GM18951 (cell line): ENCODE data around the gene ZYX.
A peak's percentile ranks its signal among the peaks of the same experiment; 100 is the strongest.

Experiments
- POLR2A ChIP-seq: IDR thresholded peaks from 4 replicates; pipeline ENCODE4 v1.6.1; 2011; ENCODE audit warnings: mild to moderate bottlenecking; ENCODE audit not compliant: insufficient read length, insufficient read depth; ENCODE audit errors: extremely low read depth
- in situ Hi-C: fragments of 300-500 bp; cut with MboI; formaldehyde crosslinking; loops from one replicate; pipeline ENCODE4 v1.12.0; 2022; ENCODE audit warnings: low sequenced_read_pairs, mixed read lengths, inconsistent platforms; ENCODE audit not compliant: unreplicated experiment

ZYX gene, protein sequence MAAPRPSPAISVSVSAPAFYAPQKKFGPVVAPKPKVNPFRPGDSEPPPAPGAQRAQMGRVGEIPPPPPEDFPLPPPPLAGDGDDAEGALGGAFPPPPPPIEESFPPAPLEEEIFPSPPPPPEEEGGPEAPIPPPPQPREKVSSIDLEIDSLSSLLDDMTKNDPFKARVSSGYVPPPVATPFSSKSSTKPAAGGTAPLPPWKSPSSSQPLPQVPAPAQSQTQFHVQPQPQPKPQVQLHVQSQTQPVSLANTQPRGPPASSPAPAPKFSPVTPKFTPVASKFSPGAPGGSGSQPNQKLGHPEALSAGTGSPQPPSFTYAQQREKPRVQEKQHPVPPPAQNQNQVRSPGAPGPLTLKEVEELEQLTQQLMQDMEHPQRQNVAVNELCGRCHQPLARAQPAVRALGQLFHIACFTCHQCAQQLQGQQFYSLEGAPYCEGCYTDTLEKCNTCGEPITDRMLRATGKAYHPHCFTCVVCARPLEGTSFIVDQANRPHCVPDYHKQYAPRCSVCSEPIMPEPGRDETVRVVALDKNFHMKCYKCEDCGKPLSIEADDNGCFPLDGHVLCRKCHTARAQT

DNA sequence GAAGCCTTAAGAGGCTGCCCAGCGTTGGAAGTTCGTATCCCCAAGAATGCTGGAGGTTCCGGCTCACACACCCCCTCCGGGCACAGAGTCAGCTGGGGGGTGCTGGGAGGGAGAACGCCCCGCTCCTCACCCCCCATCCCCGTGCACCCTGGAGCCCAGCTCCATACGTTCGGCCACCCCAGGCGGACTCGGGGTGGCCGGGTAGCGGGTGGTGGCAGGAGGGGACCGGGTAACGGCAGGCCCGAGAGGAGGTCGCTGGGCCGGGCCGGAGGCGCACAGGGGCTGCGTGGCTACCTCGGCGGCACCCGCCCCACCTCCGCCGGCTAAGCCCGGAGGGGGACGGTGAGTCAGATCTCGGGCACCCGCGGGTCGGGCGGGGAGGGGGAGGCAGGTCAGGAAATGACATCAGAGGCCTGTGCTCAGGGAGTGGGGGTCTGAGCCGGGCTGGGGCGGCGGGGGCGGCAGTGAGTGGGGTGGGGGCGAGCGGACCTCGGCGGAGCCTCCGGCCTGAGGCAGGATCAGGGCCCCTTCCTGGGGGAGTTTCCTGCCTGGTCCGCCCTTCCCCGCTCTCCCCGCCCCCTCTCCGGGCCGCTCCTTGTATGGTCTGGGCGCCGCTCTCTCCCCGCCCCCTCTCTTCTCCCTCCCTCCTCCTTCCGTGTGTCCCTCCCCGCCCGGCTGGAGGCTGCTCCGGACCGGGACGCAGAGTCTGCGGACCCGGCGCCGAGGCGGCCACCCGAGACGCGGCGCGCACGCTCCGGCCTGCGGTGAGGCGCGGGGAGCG, at the start of gene ZYX:
TSS of gene ZYX (plus strand) at position 700 of the 781 bp plus-strand sequence. CDS start 227 bp downstream, outside the sequence.
- in situ Hi-C loops: no loop called here
- TF ChIP-seq POLR2A: peak; percentile 85

DNA sequence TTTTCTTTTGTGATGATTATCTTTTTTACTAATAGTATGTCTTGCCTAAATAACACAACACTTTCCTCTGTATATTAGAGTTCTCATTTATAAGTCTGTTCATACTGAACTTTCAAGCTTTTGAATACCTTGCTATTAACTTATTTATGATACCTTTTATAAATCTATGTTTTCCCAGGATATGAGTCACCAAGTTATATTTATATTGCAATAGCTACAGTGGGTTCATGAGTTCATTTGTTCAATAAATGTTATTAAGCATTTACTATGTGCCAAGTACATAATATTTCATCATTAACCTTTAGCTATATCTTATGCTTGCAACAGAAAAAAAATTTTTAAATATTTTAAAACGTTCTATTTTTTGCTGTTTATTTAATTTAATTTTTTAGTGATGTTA, 46.9 kb upstream of the ZYX start:
- in situ Hi-C loops: no loop called here
- no peak for TF ChIP-seq POLR2A

DNA sequence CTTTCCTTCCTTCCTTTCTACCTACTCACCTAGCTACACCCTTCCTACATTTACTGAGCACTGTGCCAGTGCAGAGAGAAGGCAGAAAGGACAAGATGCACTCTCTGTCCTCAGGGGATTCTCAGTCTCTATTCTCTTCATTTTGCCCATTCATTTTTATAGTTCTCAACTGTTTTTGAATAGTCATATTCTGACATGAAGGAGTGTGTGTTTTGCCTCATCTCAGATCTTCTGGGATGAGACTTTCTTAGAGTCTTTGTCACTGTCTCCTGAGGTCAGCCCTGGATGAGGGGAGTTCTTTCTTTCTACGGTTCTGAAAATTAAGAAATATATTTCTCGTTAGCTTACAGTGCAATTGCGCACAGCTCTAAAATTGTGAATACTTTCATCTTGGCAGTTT, 43.9 kb upstream of the ZYX start:
- no peak for TF ChIP-seq POLR2A
- in situ Hi-C loops: no loop called here

DNA sequence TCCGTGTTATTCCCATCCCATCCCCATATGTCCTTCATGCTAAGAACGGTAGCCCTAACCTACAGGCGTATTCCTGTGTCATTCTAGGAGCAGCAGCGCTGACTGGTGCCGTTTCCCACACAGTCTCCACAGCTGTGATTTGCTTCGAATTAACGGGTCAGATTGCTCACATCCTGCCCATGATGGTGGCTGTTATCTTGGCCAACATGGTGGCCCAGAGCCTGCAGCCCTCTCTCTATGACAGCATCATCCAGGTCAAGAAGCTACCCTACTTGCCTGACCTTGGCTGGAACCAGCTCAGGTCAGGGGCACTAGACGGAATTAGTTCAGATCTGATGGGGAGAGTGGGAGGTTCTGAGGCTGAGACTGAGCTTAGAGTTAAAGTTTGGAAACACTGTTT, 39.3 kb upstream of the ZYX start:
- TF ChIP-seq POLR2A: no peak
- in situ Hi-C loops: no loop called here

DNA sequence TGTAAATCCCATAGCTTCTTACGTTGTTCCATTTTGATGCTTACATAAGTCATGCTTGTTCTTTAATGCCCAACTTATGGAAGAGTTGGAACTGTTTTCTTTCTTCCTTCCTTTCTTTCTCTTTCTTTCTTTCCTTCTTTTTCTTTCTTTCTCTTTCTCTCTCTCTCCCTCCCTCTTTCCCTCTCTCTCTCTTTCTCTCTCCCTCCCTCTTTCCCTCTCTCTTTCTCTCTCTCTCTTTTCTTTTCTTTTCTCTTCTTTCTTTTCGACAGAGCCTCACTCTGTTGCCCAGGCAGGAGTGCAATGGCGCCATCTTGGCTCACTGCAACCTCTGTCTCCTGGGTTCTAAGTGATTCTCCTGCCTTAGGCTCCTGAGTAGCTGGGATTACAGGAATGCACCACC, 37.5 kb upstream of the ZYX start:
- in situ Hi-C loops: no loop called here

DNA sequence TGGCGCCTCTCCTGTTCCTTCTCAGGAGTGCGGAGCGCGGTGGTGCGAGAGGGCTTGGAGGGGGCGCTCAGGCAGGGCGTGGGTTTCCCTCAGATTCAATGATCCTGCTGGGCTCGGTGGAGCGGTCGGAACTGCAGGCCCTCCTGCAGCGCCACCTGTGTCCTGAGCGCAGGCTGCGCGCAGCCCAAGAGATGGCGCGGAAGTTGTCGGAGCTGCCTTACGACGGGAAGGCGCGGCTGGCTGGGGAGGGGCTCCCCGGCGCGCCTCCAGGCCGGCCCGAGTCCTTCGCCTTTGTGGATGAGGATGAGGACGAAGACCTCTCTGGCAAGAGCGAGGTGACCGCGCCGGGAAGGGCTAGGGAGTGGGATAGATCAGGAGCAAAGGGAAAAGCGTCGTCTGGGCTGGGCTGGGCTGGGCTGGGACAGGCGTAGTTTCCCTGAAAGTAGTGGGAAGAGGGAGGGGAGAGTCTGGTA, 35.7 kb upstream of the ZYX start:
- TF ChIP-seq POLR2A: no peak
- in situ Hi-C loops: no loop called here

More for the DNA sequence above, 37.5 kb upstream of the ZYX start:
- TF ChIP-seq POLR2A: no peak

DNA sequence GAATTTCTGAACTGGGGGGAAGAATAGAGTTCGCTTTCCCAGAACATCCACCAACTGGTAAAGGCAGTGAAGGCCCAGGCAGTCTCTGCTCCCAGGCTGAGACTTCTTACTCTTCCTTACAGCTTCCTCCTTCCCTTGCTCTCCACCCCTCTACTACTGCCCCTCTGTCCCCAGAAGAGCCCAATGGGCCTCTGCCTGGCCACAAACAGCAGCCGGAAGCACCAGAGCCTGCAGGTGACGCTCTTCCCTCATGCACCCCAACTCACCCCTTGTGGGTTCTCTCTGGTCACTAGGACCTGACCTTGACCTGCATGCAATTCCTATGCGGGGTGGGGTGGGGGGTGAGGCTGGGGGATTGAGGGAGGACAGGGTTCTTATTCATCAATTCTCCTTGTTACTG, 35.1 kb upstream of the ZYX start:
- no peak for TF ChIP-seq POLR2A
- in situ Hi-C loops: no loop called here

DNA sequence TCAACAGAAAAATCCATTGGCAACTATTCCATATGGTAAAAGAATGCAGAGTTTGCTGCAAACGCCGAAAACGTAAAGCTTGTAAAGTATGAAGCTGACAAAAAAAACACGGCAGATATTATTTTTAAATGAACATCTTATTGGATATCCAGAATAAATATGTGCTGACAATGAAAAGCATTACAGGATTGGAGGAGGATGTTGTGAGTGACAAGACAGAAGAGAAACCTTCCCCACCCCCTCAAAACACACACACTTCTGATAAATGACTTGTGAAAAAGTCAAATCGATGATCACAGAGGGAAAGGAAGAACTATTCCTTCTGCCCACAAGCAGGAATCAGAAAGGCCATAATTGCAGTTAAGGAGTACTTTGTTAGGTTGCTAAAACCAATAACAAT, 33.2 kb upstream of the ZYX start:
- in situ Hi-C loops: no loop called here

DNA sequence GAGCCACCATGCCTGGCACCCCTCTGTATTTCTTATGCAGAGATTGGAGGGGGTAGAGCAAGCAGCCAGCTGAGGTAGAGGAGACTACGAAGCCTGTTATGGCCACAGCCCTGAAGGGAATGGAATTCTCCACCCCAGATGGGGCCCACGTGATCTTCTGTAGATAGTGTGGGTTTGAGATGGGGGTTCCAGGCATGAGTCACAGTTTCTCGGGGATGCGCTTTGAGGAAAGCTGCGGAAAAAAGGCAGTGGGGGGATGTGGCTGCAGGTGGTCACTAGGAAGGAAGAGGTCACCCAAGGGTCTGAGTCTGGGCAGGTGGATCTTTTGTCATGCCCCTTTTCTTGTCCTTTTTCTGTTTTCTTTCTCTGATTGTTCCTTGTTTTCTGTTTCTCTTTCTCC, 30.1 kb upstream of the ZYX start:
- in situ Hi-C loops: no loop called here
- no peak for TF ChIP-seq POLR2A

More for the DNA sequence above, 33.2 kb upstream of the ZYX start:
- TF ChIP-seq POLR2A: no peak

DNA sequence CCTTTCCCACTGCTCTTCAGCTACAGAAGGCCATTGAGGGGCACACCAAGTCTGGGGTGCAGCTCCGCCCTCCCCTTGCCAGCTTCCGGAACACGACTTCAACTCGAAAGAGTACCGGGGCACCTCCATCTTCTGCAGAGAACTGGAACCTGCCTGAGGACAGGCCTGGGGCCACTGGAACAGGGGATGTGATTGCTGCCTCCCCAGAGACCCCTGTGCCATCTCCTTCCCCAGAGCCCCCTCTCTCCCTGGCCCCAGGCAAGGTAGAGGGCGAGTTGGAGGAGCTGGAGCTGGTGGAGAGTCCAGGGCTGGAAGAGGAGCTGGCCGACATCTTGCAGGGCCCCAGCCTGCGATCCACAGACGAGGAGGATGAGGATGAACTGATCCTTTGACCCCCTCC, 29.6 kb upstream of the ZYX start:
- in situ Hi-C loops: no loop called here
- TF ChIP-seq POLR2A: no peak

DNA sequence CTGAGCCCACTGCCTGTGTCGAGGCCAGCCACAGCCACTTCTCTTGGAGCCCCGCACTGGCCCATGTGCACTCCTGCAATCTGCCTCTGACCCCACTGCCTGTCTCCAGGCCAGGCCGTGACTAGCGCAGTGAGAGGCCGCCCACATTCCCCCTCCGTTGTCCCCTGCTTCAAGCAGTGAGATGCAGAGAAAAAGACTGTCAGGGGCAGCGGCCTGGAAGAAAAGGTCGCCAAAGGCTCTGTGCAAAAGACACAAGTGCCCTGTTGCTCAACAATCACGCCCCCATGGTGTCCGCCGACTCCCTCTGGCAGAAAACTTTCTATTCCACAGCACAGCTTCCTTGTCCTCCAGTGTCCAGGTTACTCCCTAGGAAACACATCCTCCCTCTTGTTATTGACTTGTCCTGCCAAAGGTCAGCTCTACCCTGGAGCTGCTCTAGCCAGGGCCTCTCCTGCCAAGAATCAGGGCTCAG, 28.6 kb upstream of the ZYX start:
- TF ChIP-seq POLR2A: no peak
- in situ Hi-C loops: no loop called here

DNA sequence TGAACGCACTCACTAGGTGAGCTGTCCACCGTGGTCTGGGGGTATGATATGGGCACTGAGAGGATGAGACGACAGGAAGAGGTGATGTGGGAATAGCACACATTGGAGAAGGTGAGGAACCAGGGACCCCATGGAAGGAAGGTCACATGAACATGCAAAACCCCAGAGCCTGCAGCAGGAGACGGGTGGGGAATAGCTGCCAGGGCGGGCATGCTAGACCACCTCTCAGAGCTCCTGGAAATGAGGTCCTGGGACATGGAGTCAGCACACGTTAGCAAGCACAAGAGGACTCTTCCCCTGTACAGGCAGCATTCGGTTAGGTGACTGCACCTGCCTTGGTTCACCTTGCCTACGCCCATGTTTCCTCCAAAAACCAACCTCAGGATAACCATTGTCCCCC, 26.8 kb upstream of the ZYX start:
- TF ChIP-seq POLR2A: no peak
- in situ Hi-C loops: no loop called here

DNA sequence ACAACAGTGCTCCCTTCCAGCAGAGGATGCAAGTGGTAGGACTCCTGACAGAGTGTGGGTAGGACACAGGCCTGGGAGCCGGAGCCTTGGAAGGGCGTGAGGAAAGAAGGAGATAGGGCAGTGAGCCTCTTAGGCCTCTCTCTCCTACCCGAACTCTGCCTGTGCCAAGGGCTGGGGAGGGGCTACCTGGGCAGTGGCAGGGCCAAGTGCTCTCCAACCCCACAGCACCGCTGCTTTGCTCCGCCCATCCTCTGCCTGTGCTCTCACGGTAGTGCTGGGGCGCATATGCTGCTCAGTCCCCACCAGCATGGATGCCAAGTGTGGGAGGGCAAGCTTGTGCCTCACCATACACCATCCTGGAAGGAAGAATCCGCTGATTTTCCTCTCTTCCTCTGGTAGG, 26.2 kb upstream of the ZYX start:
- in situ Hi-C loops: no loop called here
- no peak for TF ChIP-seq POLR2A
